DMS79 treated with DMSO at 0.1 percent for 48 hours (cell line): ENCODE data around the gene COL21A1.

Experiments
- DNase-seq: peaks from one replicate; lab custom pipeline; 2025; lab: John Stamatoyannopoulos, UW

COL21A1 gene

GRCh38 chr6:56245903-56246351 is 1.5 kb downstream of the COL21A1 start:
- DNase-seq, result no peak

- DNase-seq, result peak; percentile 18
Measured at GRCh38 chr6:56244528-56245253, 2.7 kb downstream of the COL21A1 start.

- no peak for DNase-seq
Measured at GRCh38 chr6:56244089-56244488, 3.3 kb downstream of the COL21A1 start.

DNA sequence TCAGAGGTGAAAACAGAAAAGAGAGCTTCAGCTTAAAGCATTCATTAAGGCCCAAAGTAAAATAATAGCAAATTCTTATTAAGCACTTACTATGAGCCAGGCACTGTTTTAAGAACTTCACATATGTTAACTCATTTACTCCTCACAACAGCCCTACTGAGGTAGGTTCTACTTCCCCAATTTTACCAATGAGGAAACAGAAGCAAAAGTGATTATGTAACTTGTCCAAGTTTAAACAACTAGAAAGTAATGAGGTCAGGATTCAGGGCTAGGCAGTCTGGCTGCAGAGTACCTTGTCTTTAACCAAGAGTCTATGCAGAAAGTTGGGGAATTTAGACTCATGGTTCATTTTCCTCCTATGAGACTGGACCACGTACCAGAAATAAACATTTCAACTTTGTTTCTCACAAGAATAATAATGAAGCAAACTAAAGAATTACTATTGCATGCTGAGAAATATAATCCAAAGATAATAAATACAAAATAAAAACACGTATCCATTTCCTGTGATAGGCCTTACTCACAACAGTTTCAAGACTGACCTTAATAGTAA is 3.8 kb downstream of the COL21A1 start:
- no peak for DNase-seq

GRCh38 chr6:56242346-56242745 is 5.0 kb downstream of the COL21A1 start:
- DNase-seq, result peak; percentile 85

- DNase-seq, result peak; percentile 91
Measured at GRCh38 chr6:56241124-56241802, 6.1 kb downstream of the COL21A1 start.

DNA sequence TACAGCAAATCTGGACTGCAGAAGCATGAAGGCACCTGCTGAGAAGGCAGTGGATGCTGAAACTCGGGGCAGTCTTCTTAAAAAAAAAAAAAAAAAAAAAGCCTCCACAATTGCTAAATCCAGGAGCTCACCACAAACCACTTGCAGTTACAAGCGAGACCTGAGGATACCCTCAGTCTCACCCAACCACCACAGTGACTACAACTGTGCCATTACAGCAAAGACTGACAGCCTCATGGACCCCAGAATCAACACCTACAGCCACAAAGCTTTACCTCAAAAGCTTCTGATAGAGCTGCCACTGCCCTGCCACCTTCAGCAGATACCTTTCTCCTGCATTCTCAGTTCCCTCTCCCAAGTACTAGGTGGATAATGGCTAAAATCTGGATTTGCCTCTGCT is 9.0 kb downstream of the COL21A1 start:
- peak; percentile 26 for DNase-seq

DNA sequence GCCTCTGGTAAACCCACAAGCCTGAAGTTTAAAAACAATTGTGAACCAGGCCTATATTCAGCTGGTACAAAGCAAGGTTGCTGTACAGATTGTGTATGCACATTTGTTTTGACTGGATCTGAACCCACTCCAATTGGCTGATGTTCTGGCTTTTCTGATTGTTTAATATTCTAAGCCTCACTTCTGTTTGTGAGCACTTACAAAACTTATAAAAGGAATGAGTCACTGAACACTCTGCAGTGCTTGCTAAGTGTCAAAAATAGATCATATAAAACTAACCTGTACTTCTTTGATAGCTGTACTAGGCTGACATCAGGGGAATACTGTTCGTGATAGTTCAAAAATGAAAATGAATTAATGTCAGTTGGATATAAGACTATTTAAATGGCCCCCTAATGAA is 12.1 kb downstream of the COL21A1 start:
- no peak for DNase-seq

GRCh38 chr6:56232436-56232835 is 14.9 kb downstream of the COL21A1 start:
- DNase-seq, result no peak

DNA sequence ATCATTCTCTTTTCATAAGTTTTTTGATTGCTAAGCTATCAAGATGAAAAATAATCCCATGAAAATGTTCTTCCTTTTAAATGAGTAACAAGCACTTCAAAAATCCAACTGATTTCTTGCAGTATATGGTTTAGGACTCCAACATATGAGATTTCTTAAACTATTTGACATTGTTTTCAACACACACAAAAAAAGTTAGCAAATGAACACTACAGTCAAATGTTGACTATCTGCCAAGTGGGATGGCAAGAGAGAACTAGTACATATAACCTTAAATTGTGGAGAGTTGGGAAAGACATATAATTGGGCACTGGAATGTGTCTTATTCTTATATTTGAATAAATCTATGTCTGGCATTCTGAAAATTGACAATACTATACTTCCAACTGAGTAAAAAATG is 15.6 kb downstream of the COL21A1 start:
- DNase-seq, result no peak

DNA sequence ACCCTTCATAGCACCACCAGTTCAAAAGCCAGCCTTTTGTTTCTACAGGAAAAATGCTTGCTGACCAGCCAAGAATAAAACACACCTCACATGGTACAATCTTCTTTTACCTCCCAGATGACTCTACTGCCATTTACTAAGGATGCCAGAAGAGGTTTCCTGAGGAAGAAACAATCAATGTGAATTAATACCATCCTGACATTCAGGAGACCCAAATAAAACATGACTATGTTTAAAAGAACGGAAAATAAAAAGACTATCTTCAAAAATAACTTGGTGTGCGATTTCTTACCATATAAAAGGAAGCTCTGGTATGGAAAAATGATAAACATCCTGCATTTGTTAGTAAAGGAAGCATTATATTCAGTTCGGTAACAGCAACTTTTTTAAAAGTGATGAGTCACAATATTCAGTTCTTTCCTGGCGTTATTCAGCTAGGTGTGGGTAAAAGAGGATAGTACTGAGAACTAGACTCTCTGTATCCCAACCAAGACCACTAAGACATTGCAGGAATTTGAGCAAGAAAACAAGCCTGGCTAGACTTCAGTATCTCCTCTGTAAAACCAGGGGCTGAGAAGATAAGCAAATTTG is 16.3 kb downstream of the COL21A1 start:
- no peak for DNase-seq

GRCh38 chr6:56227071-56227879 is 20.1 kb downstream of the COL21A1 start:
- DNase-seq, result no peak

DNA sequence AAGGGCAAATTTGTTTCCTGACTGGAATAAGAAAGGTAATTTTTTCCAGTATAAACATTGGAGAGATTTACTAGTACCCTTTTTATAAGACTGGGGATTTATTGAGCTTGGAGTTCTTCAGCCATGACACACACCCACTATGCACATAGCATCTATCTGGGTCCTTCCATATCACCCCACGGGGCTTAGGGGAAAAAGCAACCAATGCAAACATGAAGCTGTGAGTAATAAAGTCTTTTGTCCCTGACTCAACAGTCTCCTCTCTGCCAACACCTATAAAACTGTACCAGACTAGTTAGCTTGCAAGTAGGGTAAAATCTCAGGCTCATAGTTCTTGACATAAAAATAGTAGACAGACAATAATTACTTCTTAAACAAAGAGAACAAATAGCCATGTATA is 23.4 kb downstream of the COL21A1 start:
- no peak for DNase-seq

- DNase-seq, result no peak
Measured at GRCh38 chr6:56222499-56222898, 24.9 kb downstream of the COL21A1 start.

GRCh38 chr6:56220078-56220477 is 27.3 kb downstream of the COL21A1 start:
- no peak for DNase-seq

DNA sequence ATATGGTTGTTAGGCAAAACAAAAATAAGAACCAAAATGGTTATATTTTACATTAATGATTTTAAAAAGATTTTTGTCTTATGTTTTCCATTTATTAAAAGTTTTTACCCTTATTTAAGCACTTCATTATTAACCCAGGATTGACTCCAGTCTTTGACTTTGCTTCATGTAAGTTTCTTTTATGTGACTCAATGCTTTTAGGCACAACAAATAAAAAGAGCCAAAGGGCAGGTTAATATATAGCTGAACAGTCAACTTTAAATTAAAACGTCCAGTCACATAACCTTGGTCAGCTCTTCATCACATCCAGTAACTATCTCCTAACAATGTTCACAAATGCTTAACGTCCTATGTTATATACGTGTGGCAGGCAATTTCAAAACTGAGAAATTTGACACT is 32.7 kb downstream of the COL21A1 start:
- DNase-seq, result no peak

DNA sequence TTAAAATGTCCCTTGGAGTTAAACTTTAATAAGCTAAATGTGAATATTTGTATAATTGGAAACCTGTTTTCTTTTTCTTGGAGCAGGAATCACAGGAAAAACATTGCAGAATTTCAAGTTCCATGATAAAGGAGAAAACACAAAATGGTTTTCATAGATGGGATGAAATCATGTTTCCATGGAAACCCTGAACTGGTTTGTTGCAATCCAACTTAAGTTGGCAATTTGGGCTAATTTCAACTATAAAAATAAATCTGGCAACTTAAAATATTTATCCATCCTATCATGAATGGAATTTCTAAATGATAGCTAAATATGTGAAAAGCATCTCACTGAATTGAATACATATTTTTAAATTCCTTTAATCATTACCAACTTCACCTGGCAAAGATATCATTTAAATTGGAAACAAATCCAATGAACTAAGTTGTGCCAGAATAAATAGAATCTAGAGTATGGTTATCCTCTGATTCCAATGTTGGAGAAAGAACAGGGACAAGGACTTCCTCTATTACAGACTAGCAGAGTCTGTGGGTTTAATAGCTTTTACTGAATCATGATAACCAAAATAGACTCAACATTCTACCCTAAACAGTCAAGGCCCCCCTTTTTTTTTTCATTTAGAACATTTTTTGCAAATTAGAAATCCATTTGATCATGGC is 33.2 kb downstream of the COL21A1 start:
- no peak for DNase-seq

DNA sequence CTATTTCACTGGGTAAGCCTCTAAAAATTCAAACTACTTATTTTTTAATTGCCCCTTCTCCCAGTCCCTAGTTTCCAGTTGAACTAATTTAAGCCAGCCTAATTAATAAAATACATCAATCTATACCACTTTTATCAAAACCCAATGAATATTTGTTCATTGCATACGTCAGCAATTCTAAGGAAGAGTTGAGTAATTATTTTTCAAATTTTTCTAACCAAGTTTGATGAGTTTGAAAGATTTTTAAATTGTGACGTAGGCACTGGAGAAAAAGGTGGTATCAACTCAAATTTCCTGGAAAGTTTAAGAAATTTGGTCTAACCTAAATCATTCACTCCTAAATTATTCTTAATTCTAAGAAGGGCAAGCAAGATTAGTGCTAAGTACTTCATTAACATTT is 35.7 kb downstream of the COL21A1 start:
- DNase-seq, result no peak

DNA sequence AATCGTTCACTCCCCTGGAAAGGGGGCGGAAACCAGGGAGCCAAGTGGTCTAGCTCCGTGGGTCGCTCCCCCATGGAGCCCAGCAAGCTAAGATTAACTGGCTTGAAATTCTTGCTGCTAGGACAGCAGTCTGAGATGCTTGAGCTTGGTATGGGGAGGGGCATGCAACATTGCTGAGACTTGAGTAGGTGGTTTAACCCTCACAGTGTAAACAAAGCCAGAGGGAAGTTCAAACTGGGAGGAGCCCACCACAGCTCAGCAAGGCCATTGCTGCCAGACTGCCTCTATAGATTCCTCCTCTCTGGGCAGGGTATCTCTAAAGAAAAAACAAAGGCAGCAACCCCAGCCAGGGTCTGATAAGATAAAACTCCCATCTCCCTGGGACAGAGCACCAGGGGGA is 43.2 kb downstream of the COL21A1 start:
- DNase-seq, result no peak

GRCh38 chr6:56199956-56200355 is 47.4 kb downstream of the COL21A1 start:
- DNase-seq, result no peak

- no peak for DNase-seq
Measured at GRCh38 chr6:56193846-56194245, 53.5 kb downstream of the COL21A1 start.

- no peak for DNase-seq
Measured at GRCh38 chr6:56188429-56188828, 59.0 kb downstream of the COL21A1 start.
